ENCODE measurements around the gene RAB11FIP4.

- no peak for TF ChIP-seq EZH2phosphoT487 (IDR thresholded peaks at IDR 0.05; ENCODE audit: insufficient read depth, low read depth)
- TF ChIP-seq EZH2 (IDR thresholded peaks at IDR 0.05; ENCODE audit: insufficient read depth, poor library complexity, severe bottlenecking) = no peak
Measured at GRCh38 chr17:31494259-31495021, 103.0 kb downstream of the RAB11FIP4 start.
